Measurements from ENCODE around the gene NYNRIN.

The NYNRIN gene

DNA sequence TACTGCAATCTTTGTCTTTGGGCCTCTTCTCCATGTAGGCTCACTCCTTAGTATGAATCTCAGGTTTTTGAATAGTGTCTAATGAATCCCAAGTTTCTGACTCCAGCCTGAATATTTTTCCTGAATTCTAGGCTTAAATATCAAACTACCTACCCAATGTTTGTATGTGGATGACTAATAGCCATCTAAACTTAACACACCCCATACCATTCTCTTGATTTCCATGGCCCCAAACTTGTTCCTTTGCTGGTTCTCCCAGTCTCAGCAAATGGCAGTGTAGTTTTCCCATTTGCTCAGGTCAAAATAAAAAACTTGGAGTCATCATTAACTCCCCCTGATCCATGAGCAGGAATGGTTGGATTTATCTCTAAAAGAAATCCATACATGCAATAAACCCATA lies 62.5 kb downstream of the NYNRIN start:
- no peak for DNase-seq

DNA sequence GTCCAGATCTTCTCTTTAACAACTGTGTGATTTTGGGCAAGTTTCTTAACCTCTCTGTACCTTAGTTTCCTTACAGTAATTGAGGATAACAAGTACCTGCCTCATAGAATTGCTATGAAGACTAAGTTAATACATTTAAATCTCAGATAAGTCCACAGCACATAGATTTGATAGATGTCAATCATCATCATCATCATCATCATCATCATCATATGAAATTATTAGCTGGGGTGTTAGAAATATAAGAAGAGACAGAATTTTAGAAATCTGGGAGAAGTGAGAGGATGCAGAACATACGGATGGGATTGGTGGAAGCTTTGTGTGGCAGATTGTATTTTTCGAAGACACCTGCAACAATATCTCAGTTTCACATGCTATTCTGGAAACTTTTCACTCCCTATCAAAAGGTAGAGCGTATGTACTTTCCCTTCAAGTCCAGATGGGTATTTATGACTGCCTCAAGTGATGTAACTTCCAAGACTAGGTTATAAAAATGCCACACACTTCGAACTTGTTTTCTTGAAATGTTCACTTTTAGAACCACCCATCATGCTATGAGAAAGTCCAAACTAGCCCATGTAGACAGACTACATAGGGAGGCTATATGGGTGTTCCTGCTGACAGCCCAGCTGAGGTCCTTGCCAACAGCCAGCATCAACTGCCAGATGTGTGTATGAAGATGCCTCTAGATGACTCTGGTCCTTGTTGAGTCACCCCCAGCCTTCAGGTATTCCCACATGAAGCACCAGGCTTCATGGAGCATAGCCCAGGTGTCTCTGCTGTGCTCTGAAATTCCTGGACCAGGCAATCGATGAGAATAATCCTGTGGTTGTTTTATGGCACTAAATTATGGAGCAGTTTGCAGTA lies 64.4 kb downstream of the NYNRIN start:
- no peak for DNase-seq

GRCh38 chr14:24463884-24464785 lies 65.3 kb downstream of the NYNRIN start:
- no peak for DNase-seq

DNA sequence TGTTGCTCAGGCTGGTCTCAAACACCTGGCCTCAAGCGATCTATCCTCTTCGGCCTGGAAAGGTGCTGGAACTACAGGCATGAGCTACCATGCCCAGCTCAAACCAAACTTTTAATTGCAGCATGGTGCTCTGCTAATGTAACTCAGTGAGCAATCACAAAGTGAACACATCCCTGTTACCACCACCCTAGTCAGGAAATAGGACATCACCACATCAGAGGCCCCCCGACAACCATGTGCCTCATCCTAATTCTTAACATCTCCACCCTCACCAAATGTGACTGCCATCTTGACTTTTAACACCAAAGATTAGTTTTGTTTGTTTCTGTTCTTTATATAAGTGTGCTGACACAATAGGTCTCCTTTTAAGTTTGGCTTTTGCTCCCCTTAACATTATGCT lies 66.6 kb downstream of the NYNRIN start:
- no peak for DNase-seq

- DNase-seq, result no peak
Observed at GRCh38 chr14:24465805-24466204, 67.0 kb downstream of the NYNRIN start.

All from NCI-H2171 (cell line).